K562 (cell line): ENCODE results near the gene OR10H5. TPM values are rescaled to one million over a fixed set of nuclear protein-coding genes. Genes with fewer than 3 reads are reported as not detected.
A peak's percentile ranks its signal among the peaks of the same experiment; 100 is the strongest.

Experiments used
- HDAC8 ChIP-seq: fragments of 450-650 bp; IDR thresholded peaks from 2 replicates; pipeline ENCODE4 v1.6.1; 2016; ENCODE audit warnings: mild to moderate bottlenecking, missing genetic modification characterization, moderate library complexity, missing compliant biosample characterization
- HIVEP1 ChIP-seq: fragments of 250-450 bp; sonication (Bioruptor Pico); IDR thresholded peaks from 2 replicates; pipeline ENCODE4 v1.4.0; 2020; ENCODE audit warnings: mild to moderate bottlenecking
- SIX5 ChIP-seq, 2 experiments: IDR thresholded peaks; 2 replicates each; pipeline ENCODE4 v1.6.1; 2011; ENCODE audit warnings: low read length in 2 of 2, borderline replicate concordance in 1 of 2, low read depth in 1 of 2, mild to moderate bottlenecking in 1 of 2, moderate library complexity in 1 of 2; ENCODE audit not compliant: insufficient read depth in 1 of 2
- polyA plus RNA-seq, 8 experiments: library from polyadenylated mRNA; depleted of rRNA in 4 of 8; stranded (reverse) in 5 of 8; unstranded in 3 of 8; fragments of >200 nt; fragmentation: Nextera tagmentation in 2 of 8; fragmentation: Illumina TruSeq in 1 of 8; extraction: Ambion mirVana in 2 of 8; extraction: Trizol in 1 of 8; gene quantifications; 2 replicates each; pipeline versions ENCODE4 v1.2.1 to v1.2.3, GENCODE V29; 2011 to 2014; ENCODE audit warnings: inconsistent platforms in 1 of 8, missing spikeins in 1 of 8
- total RNA-seq, 7 experiments: library from RNA; depleted of rRNA in 6 of 7; stranded (reverse); fragments of >200 nt in 6 of 7; fragmentation: Illumina TruSeq in 2 of 7; extraction: Trizol in 2 of 7; gene quantifications; 2 replicates each; pipeline versions ENCODE4 v1.2.1 to v1.2.3, GENCODE V29; 2011 to 2021; ENCODE audit warnings: low replicate concordance in 1 of 7
- TF ChIP-seq, protein P1 (sequence below), 2 experiments: fragments of 450-650 bp; formaldehyde crosslinking in 1 of 2; IDR thresholded peaks; 2 replicates each; pipeline versions ENCODE4 v1.4.0 to v1.6.1; 2014 to 2020; ENCODE audit warnings: mild to moderate bottlenecking in 2 of 2, borderline replicate concordance in 1 of 2, low read depth in 1 of 2
- TF ChIP-seq, protein P2 (sequence below): fragments of 450-650 bp; IDR thresholded peaks from 2 replicates; pipeline ENCODE4 v1.6.1; 2018; ENCODE audit not compliant: partially characterized antibody
- TF ChIP-seq, protein P3 (sequence below): sonication (generic); formaldehyde crosslinking; IDR thresholded peaks from 2 replicates; pipeline ENCODE4 v1.9.0; 2022; ENCODE audit warnings: mild to moderate bottlenecking, missing genetic modification reagents
- TF ChIP-seq, protein P4 (sequence below): fragments of 250-450 bp; sonication (Bioruptor Pico); IDR thresholded peaks from 2 replicates; pipeline ENCODE4 v1.5.0; 2021
- TF ChIP-seq, protein P5 (sequence below): fragments of 250-450 bp; sonication (Bioruptor Pico); IDR thresholded peaks from 2 replicates; pipeline ENCODE4 v1.5.0; 2021; ENCODE audit warnings: mild to moderate bottlenecking, borderline replicate concordance

OR10H5 gene
- total and polyA plus RNA-seq, 9 of the 15 experiments (the other 6 are each of a cell fraction or from before 2014, with no cell fraction given), result not detected

DNA sequence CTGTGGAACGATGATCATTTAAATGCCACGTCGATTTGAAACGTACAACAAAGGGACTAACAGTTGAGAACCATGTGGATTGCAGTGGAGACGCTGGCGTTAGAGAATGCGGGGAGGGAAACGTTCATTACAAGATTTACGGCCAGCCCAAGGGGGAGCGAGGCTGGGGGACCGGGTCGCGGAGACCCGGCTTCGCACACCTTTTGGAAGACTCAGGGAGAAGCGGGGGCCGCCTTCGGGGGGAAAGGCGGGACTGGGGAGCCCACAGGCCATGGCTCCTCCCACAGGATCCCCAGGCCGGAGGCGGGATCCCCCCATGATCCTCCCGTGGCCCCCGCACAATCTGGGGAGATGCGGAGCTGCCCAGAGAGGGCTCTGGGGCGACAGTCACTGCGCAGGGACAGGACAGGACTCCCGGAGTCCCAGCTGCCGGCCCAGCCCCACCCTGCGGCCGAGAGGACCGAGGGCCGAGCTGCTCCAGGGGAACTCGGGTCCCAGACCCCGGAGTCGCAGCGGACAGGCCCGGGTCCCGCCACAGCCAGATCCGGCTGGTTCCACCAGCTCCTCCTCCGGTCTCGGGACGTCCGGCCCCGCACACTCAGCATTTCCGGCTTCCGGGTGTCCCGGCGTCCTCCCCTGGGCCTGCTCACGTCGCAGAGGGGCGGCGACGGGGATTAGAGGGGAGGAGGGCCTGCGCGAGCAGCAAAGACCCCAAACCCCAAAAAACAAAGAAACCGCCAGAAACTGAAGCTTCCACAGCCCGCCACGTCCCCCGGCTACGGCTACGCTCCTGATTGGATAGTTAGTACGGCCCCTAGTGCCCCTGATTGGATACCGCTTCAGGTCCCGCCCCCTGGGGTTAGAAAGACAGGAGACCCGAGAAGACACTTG, 49.1 kb downstream of the OR10H5 start (continued):
- TF ChIP-seq, protein P1, sequence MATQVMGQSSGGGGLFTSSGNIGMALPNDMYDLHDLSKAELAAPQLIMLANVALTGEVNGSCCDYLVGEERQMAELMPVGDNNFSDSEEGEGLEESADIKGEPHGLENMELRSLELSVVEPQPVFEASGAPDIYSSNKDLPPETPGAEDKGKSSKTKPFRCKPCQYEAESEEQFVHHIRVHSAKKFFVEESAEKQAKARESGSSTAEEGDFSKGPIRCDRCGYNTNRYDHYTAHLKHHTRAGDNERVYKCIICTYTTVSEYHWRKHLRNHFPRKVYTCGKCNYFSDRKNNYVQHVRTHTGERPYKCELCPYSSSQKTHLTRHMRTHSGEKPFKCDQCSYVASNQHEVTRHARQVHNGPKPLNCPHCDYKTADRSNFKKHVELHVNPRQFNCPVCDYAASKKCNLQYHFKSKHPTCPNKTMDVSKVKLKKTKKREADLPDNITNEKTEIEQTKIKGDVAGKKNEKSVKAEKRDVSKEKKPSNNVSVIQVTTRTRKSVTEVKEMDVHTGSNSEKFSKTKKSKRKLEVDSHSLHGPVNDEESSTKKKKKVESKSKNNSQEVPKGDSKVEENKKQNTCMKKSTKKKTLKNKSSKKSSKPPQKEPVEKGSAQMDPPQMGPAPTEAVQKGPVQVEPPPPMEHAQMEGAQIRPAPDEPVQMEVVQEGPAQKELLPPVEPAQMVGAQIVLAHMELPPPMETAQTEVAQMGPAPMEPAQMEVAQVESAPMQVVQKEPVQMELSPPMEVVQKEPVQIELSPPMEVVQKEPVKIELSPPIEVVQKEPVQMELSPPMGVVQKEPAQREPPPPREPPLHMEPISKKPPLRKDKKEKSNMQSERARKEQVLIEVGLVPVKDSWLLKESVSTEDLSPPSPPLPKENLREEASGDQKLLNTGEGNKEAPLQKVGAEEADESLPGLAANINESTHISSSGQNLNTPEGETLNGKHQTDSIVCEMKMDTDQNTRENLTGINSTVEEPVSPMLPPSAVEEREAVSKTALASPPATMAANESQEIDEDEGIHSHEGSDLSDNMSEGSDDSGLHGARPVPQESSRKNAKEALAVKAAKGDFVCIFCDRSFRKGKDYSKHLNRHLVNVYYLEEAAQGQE (IDR thresholded peaks at IDR 0.05; ENCODE audit: borderline replicate concordance), result peak; percentile 99
- TF ChIP-seq, protein P1 (CRISPR knock-in tag; IDR thresholded peaks at IDR 0.05; ENCODE audit: low read depth), result peak; percentile 81
- TF ChIP-seq SIX5 (IDR thresholded peaks at IDR 0.05; ENCODE audit: borderline replicate concordance in 1 of 2, insufficient read depth in 1 of 2, low read depth in 1 of 2, low read length in 2 of 2), result 0 out of 4 replicates have a peak, but pooled peaks of 1 of the 2 experiments have one; percentile 6
- TF ChIP-seq, protein P2, sequence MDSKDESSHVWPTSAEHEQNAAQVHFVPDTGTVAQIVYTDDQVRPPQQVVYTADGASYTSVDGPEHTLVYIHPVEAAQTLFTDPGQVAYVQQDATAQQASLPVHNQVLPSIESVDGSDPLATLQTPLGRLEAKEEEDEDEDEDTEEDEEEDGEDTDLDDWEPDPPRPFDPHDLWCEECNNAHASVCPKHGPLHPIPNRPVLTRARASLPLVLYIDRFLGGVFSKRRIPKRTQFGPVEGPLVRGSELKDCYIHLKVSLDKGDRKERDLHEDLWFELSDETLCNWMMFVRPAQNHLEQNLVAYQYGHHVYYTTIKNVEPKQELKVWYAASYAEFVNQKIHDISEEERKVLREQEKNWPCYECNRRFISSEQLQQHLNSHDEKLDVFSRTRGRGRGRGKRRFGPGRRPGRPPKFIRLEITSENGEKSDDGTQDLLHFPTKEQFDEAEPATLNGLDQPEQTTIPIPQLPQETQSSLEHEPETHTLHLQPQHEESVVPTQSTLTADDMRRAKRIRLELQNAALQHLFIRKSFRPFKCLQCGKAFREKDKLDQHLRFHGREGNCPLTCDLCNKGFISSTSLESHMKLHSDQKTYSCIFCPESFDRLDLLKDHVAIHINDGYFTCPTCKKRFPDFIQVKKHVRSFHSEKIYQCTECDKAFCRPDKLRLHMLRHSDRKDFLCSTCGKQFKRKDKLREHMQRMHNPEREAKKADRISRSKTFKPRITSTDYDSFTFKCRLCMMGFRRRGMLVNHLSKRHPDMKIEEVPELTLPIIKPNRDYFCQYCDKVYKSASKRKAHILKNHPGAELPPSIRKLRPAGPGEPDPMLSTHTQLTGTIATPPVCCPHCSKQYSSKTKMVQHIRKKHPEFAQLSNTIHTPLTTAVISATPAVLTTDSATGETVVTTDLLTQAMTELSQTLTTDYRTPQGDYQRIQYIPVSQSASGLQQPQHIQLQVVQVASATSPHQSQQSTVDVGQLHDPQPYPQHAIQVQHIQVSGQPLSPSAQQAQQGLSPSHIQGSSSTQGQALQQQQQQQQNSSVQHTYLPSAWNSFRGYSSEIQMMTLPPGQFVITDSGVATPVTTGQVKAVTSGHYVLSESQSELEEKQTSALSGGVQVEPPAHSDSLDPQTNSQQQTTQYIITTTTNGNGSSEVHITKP, result peak; percentile 98
- TF ChIP-seq, protein P3, sequence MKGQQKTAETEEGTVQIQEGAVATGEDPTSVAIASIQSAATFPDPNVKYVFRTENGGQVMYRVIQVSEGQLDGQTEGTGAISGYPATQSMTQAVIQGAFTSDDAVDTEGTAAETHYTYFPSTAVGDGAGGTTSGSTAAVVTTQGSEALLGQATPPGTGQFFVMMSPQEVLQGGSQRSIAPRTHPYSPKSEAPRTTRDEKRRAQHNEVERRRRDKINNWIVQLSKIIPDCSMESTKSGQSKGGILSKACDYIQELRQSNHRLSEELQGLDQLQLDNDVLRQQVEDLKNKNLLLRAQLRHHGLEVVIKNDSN (CRISPR knock-in tag), result no peak
- TF ChIP-seq, protein P4, sequence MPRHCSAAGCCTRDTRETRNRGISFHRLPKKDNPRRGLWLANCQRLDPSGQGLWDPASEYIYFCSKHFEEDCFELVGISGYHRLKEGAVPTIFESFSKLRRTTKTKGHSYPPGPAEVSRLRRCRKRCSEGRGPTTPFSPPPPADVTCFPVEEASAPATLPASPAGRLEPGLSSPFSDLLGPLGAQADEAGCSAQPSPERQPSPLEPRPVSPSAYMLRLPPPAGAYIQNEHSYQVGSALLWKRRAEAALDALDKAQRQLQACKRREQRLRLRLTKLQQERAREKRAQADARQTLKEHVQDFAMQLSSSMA (CRISPR knock-in tag), result peak; percentile 91
- 0 out of 2 replicates have a peak, but pooled peaks have one; percentile 30 for TF ChIP-seq HDAC8 (tag)
- TF ChIP-seq HIVEP1 (CRISPR knock-in tag), result peak; percentile 73; the same call in 1 of the 2 replicates
- TF ChIP-seq, protein P5, sequence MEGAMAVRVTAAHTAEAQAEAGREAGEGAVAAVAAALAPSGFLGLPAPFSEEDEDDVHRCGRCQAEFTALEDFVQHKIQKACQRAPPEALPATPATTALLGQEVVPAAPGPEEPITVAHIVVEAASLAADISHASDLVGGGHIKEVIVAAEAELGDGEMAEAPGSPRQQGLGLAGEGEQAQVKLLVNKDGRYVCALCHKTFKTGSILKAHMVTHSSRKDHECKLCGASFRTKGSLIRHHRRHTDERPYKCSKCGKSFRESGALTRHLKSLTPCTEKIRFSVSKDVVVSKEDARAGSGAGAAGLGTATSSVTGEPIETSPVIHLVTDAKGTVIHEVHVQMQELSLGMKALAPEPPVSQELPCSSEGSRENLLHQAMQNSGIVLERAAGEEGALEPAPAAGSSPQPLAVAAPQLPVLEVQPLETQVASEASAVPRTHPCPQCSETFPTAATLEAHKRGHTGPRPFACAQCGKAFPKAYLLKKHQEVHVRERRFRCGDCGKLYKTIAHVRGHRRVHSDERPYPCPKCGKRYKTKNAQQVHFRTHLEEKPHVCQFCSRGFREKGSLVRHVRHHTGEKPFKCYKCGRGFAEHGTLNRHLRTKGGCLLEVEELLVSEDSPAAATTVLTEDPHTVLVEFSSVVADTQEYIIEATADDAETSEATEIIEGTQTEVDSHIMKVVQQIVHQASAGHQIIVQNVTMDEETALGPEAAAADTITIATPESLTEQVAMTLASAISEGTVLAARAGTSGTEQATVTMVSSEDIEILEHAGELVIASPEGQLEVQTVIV (CRISPR knock-in tag), result 0 out of 2 replicates have a peak, but pooled peaks have one; percentile 59
